SK-N-SH (cell line): ENCODE measurements around the gene SLC9A6. TPM values are rescaled to one million over a fixed set of nuclear protein-coding genes. Genes with fewer than 3 reads are reported as not detected.

Source experiments
- CTCF ChIA-PET: fragments of 300-600, 350-600 bp; formaldehyde crosslinking; extraction: SDS; loops from one replicate; lab custom pipeline; 2021; lab: Yijun Ruan, JAX
- POLR2A ChIA-PET: fragments of 350-600 bp; sonication (Branson Sonifier 250); formaldehyde crosslinking; extraction: SDS; loops from one replicate; lab custom pipeline; 2020; ENCODE audit warnings: antibody characterized with exemption, inconsistent platforms; lab: Yijun Ruan, JAX
- DNase-seq: peaks from one replicate; pipeline ENCODE4 v3.0.0; 2012
- H2AFZ ChIP-seq: fragments of 200-600 bp; sonication (generic); 2 replicates; pipeline ENCODE4 v1.8.1; 2016; ENCODE audit warnings: antibody characterized with exemption, mild to moderate bottlenecking, low read depth
- H3F3A ChIP-seq: fragments of 200-600 bp; sonication (generic); replicated peaks from 2 replicates; pipeline ENCODE3; 2016; ENCODE audit warnings: antibody characterized with exemption, mild to moderate bottlenecking; ENCODE audit not compliant: insufficient read depth
- H3K27ac ChIP-seq, 2 experiments: fragments of 200-500 bp in 1 of 2; fragments of 200-600 bp in 1 of 2; sonication (Bioruptor generic) in 1 of 2; sonication (generic), shearing (Covaris generic) in 1 of 2; 2 replicates each; pipeline versions ENCODE4 v1.5.1 to v1.6.1; 2014 to 2016; ENCODE audit warnings: low read depth in 2 of 2, inconsistent platforms in 1 of 2, low read length in 1 of 2, mild to moderate bottlenecking in 1 of 2, mixed read lengths in 1 of 2
- H3K27me3 ChIP-seq: fragments of 200-600 bp; sonication (generic), shearing (Covaris generic); 2 replicates; pipeline ENCODE4 v1.6.1; 2016; ENCODE audit warnings: mixed run types; ENCODE audit not compliant: insufficient read depth
- H3K36me3 ChIP-seq, 2 experiments: fragments of 200-500 bp in 1 of 2; fragments of 200-600 bp in 1 of 2; sonication (Bioruptor generic) in 1 of 2; sonication (generic) in 1 of 2; replicated peaks in 1 of 2; 2 replicates each; pipeline versions ENCODE3 to v1.5.1; 2014 to 2016; ENCODE audit warnings: low read length in 1 of 2, mild to moderate bottlenecking in 1 of 2; ENCODE audit not compliant: insufficient read depth in 2 of 2, control insufficient read depth in 1 of 2
- H3K4me1 ChIP-seq, 2 experiments: fragments of 200-500 bp in 1 of 2; fragments of 200-600 bp in 1 of 2; sonication (Bioruptor generic) in 1 of 2; sonication (generic), shearing (Covaris generic) in 1 of 2; 2 replicates each; pipeline versions ENCODE4 v1.5.1 to v1.6.1; 2014 to 2016; ENCODE audit warnings: low read depth in 1 of 2, low read length in 1 of 2, mixed run types in 1 of 2; ENCODE audit not compliant: insufficient read depth in 2 of 2, control insufficient read depth in 1 of 2
- H3K4me2 ChIP-seq: fragments of 200-600 bp; sonication (generic), shearing (Covaris generic); 2 replicates; pipeline ENCODE4 v1.6.1; 2017; ENCODE audit warnings: mixed run types
- H3K4me3 ChIP-seq, 2 experiments: fragments of 200-500 bp in 1 of 2; fragments of 200-600 bp in 1 of 2; sonication (Bioruptor generic) in 1 of 2; sonication (generic), shearing (Covaris generic) in 1 of 2; 2 replicates each; pipeline versions ENCODE4 v1.5.1 to v1.8.1; 2014 to 2016; ENCODE audit warnings: low read depth in 2 of 2, inconsistent platforms in 1 of 2, low read length in 1 of 2, mild to moderate bottlenecking in 1 of 2, mixed read lengths in 1 of 2, moderate library complexity in 1 of 2
- H3K79me2 ChIP-seq: fragments of 200-600 bp; sonication (generic); 2 replicates; pipeline ENCODE4 v1.8.1; 2017; ENCODE audit warnings: mild to moderate bottlenecking; ENCODE audit not compliant: insufficient read depth
- H3K9ac ChIP-seq: fragments of 200-600 bp; sonication (generic); 2 replicates; pipeline ENCODE4 v1.6.1; 2017; ENCODE audit warnings: mixed run types
- H3K9me2 ChIP-seq: fragments of 200-600 bp; sonication (generic); 2 replicates; pipeline ENCODE4 v1.6.1; 2017; ENCODE audit warnings: mixed run types
- H3K9me3 ChIP-seq: fragments of 200-600 bp; sonication (generic); 2 replicates; pipeline ENCODE4 v1.6.1; 2017; ENCODE audit warnings: mixed run types, mild to moderate bottlenecking, moderate library complexity
- H4K20me1 ChIP-seq: fragments of 200-600 bp; sonication (generic); 2 replicates; pipeline ENCODE4 v1.6.1; 2017; ENCODE audit warnings: mild to moderate bottlenecking, mixed run types; ENCODE audit not compliant: insufficient read depth
- CHD2 ChIP-seq: fragments of 150-350 bp; IDR thresholded peaks from 2 replicates; pipeline ENCODE4 v1.6.1; 2018; ENCODE audit warnings: low read length; ENCODE audit not compliant: partially characterized antibody
- EP300 ChIP-seq, 2 experiments: IDR thresholded peaks; 2 replicates each; pipeline versions ENCODE4 v1.4.0 to v1.6.1; 2012; ENCODE audit warnings: borderline replicate concordance in 1 of 2, low read depth in 1 of 2, low read length in 1 of 2
- EZH2phosphoT487 ChIP-seq: fragments of 200-600 bp; sonication (generic); IDR thresholded peaks from 2 replicates; pipeline ENCODE4 v1.6.1; 2017; ENCODE audit warnings: low read depth, mixed run types, mild to moderate bottlenecking, antibody characterized with exemption, moderate library complexity, borderline replicate concordance
- FOXJ3 ChIP-seq: sonication (generic); formaldehyde crosslinking; IDR thresholded peaks from 2 replicates; pipeline ENCODE4 v1.5.1; 2020; ENCODE audit warnings: mild to moderate bottlenecking, missing genetic modification reagents
- GABPA ChIP-seq: IDR thresholded peaks from 2 replicates; pipeline ENCODE4 v1.4.0; 2012; ENCODE audit warnings: low read depth, mild to moderate bottlenecking
- GATA2 ChIP-seq: sonication (generic); formaldehyde crosslinking; IDR thresholded peaks from 2 replicates; pipeline ENCODE4 v1.5.0; 2020; ENCODE audit warnings: mild to moderate bottlenecking, missing genetic modification reagents
- PBX3 ChIP-seq: IDR thresholded peaks from 2 replicates; pipeline ENCODE4; 2012
- POLR2AphosphoS5 ChIP-seq: IDR thresholded peaks from 2 replicates; pipeline ENCODE4 v1.6.1; 2012; ENCODE audit warnings: low read depth, low read length
- RCOR1 ChIP-seq: fragments of 150-350 bp; IDR thresholded peaks from 2 replicates; pipeline ENCODE4 v1.6.1; 2017; ENCODE audit warnings: antibody characterized with exemption, low read length
- REST ChIP-seq: IDR thresholded peaks from 2 replicates; pipeline ENCODE4 v1.6.1; 2012; ENCODE audit warnings: mild to moderate bottlenecking, low read depth, low read length, moderate library complexity
- RFX5 ChIP-seq: IDR thresholded peaks from 2 replicates; pipeline ENCODE4 v1.6.1; 2012; ENCODE audit warnings: mild to moderate bottlenecking, improper control_type of control experiment, low read length
- RXRA ChIP-seq: IDR thresholded peaks from 2 replicates; pipeline ENCODE4 v1.4.0; 2012; ENCODE audit warnings: low read depth, mild to moderate bottlenecking, borderline replicate concordance
- SIN3A ChIP-seq: IDR thresholded peaks from 2 replicates; pipeline ENCODE4 v1.6.1; 2012; ENCODE audit warnings: low read depth, mild to moderate bottlenecking, low read length, moderate library complexity, borderline replicate concordance
- SMC3 ChIP-seq: IDR thresholded peaks from 2 replicates; pipeline ENCODE4 v1.6.1; 2012; ENCODE audit warnings: low read depth, low read length, improper control_type of control experiment
- TAF1 ChIP-seq: IDR thresholded peaks from 2 replicates; pipeline ENCODE4 v1.6.1; 2012; ENCODE audit warnings: low read depth, mild to moderate bottlenecking, low read length, moderate library complexity, borderline replicate concordance
- TCF12 ChIP-seq: IDR thresholded peaks from 2 replicates; pipeline ENCODE4 v1.4.0; 2012
- TEAD4 ChIP-seq: IDR thresholded peaks from 2 replicates; pipeline ENCODE4 v1.4.0; 2012; ENCODE audit warnings: mild to moderate bottlenecking, borderline replicate concordance; ENCODE audit not compliant: insufficient read depth
- USF1 ChIP-seq: IDR thresholded peaks from 2 replicates; pipeline ENCODE4 v1.4.0; 2012; ENCODE audit warnings: low read depth, borderline replicate concordance
- YY1 ChIP-seq: IDR thresholded peaks from 2 replicates; pipeline ENCODE4 v1.4.0; 2012; ENCODE audit warnings: low read depth, mild to moderate bottlenecking
- ZBTB33 ChIP-seq: IDR thresholded peaks from 2 replicates; pipeline ENCODE4 v1.4.0; 2012; ENCODE audit warnings: low read depth, borderline replicate concordance
- WGBS: methylation state at CpG from one replicate; pipeline ENCODE4 v1.1.6; 2017; ENCODE audit warnings: low lambda C conversion rate; 5-methylcytosine and 5-hydroxymethylcytosine counted together
- polyA plus RNA-seq, 3 experiments: library from polyadenylated mRNA; depleted of rRNA; stranded (reverse); fragments of >200 nt; gene quantifications; 2 replicates each; pipeline ENCODE4 v1.2.3, GENCODE V29; 2012

SLC9A6 gene
- polyA plus RNA-seq, 1 of the 3 experiments (the other 2 are of a cell fraction): 5.0 TPM

GRCh38 chrX:136076942-136077341, 91.7 kb downstream of the SLC9A6 start:
- H3K79me2 ChIP-seq: no peaks in the 10 kb centered on the region
- no peaks in the 10 kb centered on the region for H3K9me2 ChIP-seq
- 22% methylated on average over 5 of the region's 5 CpGs for WGBS
- no peaks in the 10 kb centered on the region for H4K20me1 ChIP-seq
- CTCF ChIA-PET: no interaction called here
- TF ChIP-seq ZBTB33 (no peak), PBX3 (no peak), GABPA (no peak), FOXJ3 (CRISPR knock-in tag) (no peak), YY1 (no peak), REST (no peak), SMC3 (no peak), EZH2phosphoT487 (no peak), GATA2 (no peak), RFX5 (no peak), POLR2AphosphoS5 (no peak), TCF12 (no peak), TAF1 (no peak), TEAD4 (no peak), RXRA (no peak), USF1 (no peak), EP300 (IDR thresholded peaks at IDR 0.05; ENCODE audit: borderline replicate concordance in 1 of 2, low read depth in 1 of 2, low read length in 1 of 2) (no peak), SIN3A (no peak), RCOR1 (no peak), CHD2 (no peak)
- no peak overlapping the region for H3K9ac ChIP-seq
- H3K4me1 ChIP-seq: no peaks in the 10 kb centered on the region
- POLR2A ChIA-PET: no interaction called here
- no peak overlapping the region for H3K27ac ChIP-seq
- peaks cover 5% of the 10 kb centered on the region; the same call in 1 of the 2 replicates for H3K27me3 ChIP-seq
- no peak overlapping the region for H3K4me3 ChIP-seq
- no peak overlapping the region for H3K4me2 ChIP-seq
- H3K9me3 ChIP-seq: no peaks in the 10 kb centered on the region
- H3F3A ChIP-seq: no peaks in the 10 kb centered on the region
- DNase-seq: no peak
- no peaks in the 10 kb centered on the region for H3K36me3 ChIP-seq
- H2AFZ ChIP-seq: no peak overlapping the region
